ENCODE measurements around the gene TP53TG3F. TPM values are rescaled to one million over a fixed set of nuclear protein-coding genes. Genes with fewer than 3 reads are reported as not detected.
"Not testable (repeated sequence)": the region's sequence is repeated elsewhere in the genome, so short reads cannot be mapped to it uniquely, and the experiment has no call there.

The TP53TG3F gene
- total RNA-seq: not detected in 2 replicates

GRCh38 chr16:33459312-33459711 lies at the start of gene TP53TG3F:
TSS of gene TP53TG3F (plus strand) at chr16:33459612. CDS start at chr16:33459680, 68 bp downstream.
- DNase-seq (ENCODE audit: low read depth in 2 of 2): not testable (repeated sequence)

- not testable (repeated sequence) for DNase-seq (ENCODE audit: low read depth in 2 of 2)
Measured at GRCh38 chr16:33491611-33492010, 32.2 kb downstream of the TP53TG3F start.

GRCh38 chr16:33507231-33507630 lies 47.8 kb downstream of the TP53TG3F start:
- not testable (repeated sequence) for DNase-seq (ENCODE audit: low read depth in 2 of 2)

GRCh38 chr16:33509070-33509469 lies 49.7 kb downstream of the TP53TG3F start:
- not testable (repeated sequence) for DNase-seq (ENCODE audit: low read depth in 2 of 2)

- DNase-seq (ENCODE audit: low read depth in 2 of 2): peak in 1 of 2 donors; percentile 0
Measured at GRCh38 chr16:33509906-33510305, 50.5 kb downstream of the TP53TG3F start.

Other genes with a start within 250 kb of the TP53TG3F start
- gene TP53TG3E, start 155.3 kb upstream of the TP53TG3F start, total RNA-seq: not detected in 2 replicates
- not detected in 2 replicates for gene TP53TG3B, start 98.8 kb upstream of the TP53TG3F start, total RNA-seq

All from lung microvascular endothelial cell (primary cell).